Fibroblast of pulmonary artery (primary cell): Measurements from ENCODE around the gene DYNLT2.
"Not testable (repeated sequence)": the region's sequence is repeated elsewhere in the genome, so short reads cannot be mapped to it uniquely, and the experiment has no call there.

Experiments
- DNase-seq: peaks from one replicate; pipeline ENCODE4 v3.0.0-alpha.2; 2010; ENCODE audit warnings: low read depth
- H3K4me3 ChIP-seq: replicated peaks from 2 replicates; pipeline ENCODE4 v1.5.1; 2011; ENCODE audit warnings: low read depth, mild to moderate bottlenecking, control low read depth, low read length, moderate library complexity
- TF ChIP-seq, protein P1 (sequence below): IDR thresholded peaks from 2 replicates; pipeline ENCODE4 v1.5.1; 2011; ENCODE audit warnings: mild to moderate bottlenecking, control low read depth, low read length, inconsistent platforms; ENCODE audit errors: missing control alignments

DYNLT2 gene

DNA sequence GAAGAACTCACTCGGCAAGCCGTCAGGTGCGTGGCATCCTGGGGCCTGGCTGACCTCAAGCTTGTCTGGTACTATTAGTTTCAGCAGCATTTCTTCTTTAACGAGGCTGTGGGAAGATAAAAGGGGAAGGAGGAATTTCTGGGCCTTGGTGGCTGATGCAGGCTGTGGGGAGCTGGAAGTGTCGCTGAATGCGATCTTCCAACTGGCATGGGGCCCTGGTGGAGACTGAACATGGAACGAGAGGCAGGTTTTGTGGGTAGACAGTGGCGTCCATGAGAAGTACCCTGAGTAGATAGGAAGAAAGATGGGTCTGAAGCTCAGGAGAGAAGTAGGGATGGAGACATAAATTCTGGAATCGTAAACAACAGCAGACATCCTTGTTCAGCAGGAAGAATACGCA is 23.9 kb upstream of the DYNLT2 start:
- no peak overlapping the region for H3K4me3 ChIP-seq
- no peak for DNase-seq
- TF ChIP-seq, protein P1, sequence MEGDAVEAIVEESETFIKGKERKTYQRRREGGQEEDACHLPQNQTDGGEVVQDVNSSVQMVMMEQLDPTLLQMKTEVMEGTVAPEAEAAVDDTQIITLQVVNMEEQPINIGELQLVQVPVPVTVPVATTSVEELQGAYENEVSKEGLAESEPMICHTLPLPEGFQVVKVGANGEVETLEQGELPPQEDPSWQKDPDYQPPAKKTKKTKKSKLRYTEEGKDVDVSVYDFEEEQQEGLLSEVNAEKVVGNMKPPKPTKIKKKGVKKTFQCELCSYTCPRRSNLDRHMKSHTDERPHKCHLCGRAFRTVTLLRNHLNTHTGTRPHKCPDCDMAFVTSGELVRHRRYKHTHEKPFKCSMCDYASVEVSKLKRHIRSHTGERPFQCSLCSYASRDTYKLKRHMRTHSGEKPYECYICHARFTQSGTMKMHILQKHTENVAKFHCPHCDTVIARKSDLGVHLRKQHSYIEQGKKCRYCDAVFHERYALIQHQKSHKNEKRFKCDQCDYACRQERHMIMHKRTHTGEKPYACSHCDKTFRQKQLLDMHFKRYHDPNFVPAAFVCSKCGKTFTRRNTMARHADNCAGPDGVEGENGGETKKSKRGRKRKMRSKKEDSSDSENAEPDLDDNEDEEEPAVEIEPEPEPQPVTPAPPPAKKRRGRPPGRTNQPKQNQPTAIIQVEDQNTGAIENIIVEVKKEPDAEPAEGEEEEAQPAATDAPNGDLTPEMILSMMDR: no peak

DNA sequence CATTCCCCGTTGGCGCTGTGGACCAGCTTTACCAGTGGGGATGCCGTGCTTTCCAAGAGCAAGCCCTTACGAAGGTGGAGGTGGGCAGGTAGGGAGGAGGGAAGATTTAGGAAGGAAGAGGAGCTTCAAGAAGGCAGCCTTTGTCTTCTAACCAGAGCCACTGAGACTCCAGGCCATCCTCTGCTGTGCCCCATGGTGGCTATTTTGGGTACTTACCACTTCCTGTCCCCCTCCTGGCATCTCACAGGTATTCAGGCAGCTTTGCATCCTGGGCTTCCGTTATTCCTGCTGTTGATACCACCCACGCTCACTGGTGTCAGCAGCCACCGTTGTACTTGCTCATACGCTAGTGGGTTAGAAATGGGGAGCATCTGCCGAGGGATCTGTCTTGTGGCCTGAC is 23.0 kb upstream of the DYNLT2 start:
- TF ChIP-seq, protein P1: no peak
- no peak overlapping the region for H3K4me3 ChIP-seq
- DNase-seq: no peak

DNA sequence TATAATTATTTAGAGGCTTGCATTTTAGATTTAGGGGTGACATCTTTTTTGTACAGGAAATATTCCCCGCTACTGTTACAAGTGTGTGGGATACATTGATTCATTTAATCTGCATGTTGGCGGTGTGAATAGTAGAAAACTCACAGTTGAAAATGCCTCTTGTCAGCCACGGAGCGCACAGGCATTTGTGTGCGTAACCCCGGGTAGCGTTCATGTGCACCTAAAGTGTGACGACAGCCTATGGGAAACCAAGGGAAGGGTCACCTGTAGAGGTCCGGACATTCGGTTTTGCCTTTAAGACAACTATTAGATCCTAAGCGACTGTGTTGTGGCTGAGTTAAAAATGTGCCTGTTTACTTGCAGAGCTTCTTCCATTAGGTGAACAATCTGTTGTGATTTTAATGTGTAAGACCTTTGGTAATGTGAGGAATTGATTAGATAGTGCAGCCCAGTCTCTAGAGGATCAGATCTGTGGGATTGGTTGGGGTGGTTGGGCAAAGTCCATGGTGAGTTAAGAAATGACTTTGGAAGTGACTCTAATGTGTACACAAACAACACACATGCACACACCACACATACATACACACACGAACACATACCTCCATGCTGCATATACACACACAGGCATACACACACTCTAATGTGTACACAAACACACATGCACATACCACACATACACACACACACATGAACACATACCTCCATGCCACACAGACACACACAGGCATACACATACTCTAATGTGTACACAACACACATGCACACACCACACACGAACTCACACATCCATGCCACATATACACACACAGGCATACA is 15.8 kb upstream of the DYNLT2 start:
- no peak overlapping the region for H3K4me3 ChIP-seq
- TF ChIP-seq, protein P1: no peak
- no peak for DNase-seq

DNA sequence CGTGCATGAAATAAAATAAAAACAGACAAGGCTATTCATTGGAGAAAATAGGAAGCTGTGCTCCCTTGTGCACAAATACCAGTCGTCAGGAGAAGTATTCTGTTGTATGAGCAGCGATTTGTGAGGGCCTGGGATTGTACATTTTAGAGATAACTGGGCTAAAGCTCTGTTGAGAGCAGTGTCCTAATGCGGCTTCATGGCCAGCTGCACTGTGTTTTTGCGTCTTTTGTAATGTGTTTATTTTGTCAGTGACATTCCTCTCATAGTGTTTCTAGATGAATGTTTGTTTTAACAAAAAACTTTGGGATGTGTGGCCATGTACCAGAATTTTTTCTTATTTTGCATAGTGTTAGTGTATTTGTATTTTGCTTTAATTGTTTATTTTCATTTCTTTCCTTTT is 14.9 kb upstream of the DYNLT2 start:
- no peak for DNase-seq
- no peak overlapping the region for H3K4me3 ChIP-seq
- TF ChIP-seq, protein P1: no peak

DNA sequence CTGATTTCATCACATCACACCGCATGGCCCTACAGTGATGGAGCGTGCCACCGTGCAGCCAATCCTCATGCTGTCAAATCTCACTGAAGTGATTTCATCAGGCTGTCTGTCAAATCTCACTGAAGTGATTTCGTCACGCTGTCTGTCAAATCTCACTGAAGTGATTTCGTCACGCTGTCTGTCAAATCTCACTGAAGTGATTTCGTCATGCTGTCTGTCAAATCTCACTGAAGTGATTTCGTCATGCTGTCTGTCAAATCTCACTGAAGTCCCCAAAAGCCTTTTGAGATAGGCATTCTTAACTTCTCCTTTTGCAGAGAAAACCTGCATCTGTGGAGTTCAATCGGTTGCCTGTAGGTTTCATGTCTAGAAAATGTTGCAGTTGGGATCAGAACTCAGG is 14.4 kb upstream of the DYNLT2 start:
- H3K4me3 ChIP-seq, DNase-seq: not testable (repeated sequence)

DNA sequence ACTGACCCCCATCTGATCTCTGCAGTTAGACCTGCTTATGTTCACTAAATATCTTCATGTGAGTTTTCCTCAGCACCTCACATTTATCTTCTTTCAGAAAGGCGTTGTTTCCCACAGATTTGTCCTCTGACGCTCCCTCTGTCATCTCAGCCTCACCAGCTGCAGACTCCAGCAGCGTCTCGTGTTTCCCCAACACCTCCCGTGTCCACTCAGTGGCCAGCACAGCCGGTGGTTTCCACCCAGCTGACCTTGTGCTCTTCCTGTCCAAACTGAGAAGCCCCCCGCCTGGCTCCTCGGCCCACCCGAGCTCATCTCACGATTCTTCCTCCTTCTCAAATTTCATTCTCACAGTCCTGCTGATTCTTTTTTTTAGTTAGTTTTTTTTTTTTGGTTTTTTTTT is 12.5 kb upstream of the DYNLT2 start:
- no peak for DNase-seq
- H3K4me3 ChIP-seq: no peak overlapping the region
- TF ChIP-seq, protein P1: no peak

DNA sequence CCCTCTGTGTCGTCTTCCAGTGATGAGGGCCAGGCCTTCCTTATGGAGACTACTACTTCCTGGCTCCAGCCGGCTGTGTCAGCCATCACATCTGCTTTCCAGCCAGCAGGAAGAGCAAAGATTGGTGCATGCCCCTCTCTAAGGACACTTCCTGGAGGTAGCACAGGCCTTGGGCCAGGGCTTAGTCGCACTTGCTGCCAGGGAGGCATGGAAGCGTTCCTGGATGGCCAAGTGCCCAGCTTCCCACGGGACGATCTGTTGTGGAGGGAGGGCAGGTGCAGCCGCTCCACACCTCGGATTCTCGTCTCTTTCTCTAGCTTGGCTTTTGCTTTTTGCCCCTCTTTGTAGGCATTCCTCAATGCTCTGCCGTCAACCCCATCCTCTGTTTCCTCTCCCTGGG is 11.9 kb upstream of the DYNLT2 start:
- no peak for DNase-seq
- no peak overlapping the region for H3K4me3 ChIP-seq
- TF ChIP-seq, protein P1: no peak
